ENCODE measurements around the gene PLB1.

PLB1 gene

DNA sequence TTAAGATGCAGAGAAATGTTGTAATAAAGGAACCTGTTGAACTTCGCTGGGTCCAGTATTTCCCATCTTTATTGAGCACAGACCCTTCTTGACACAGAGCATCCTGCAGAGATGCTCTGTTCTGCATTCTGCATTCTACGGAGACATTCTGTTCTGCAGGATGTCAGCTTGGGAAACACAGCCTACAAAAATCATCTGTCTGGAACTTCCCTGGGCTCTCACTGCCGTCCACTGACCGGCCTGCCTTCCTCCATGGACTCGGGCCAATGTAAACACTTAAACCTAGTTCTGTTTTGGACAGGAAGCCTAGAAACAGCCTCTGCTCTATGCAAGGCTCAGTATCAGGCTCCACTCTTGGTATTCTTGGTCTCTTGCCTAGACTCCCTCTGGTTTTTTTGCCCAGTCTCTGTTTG is 165.7 kb downstream of the PLB1 start:
- peak; percentile 43 for DNase-seq (ENCODE audit: low spot score)
- no peak for TF ChIP-seq CTCF (conservative IDR thresholded peaks at IDR 0.05; ENCODE audit: low read depth)
- CTCF ChIA-PET: interaction anchor here (0.6 kb wide), 1 partner anchor 9 kb away, joined by 3 read pairs; no protein-coding TSS in a partner anchor
- H3K27ac ChIP-seq: peak overlapping the region; percentile 92
- POLR2A ChIA-PET (ENCODE audit: low non-redundant PET): no interaction called here

- DNase-seq (ENCODE audit: low spot score): peak; percentile 60
- POLR2A ChIA-PET (ENCODE audit: low non-redundant PET): no interaction called here
- no peak for TF ChIP-seq CTCF (conservative IDR thresholded peaks at IDR 0.05; ENCODE audit: low read depth)
- H3K27ac ChIP-seq: peak overlapping the region; percentile 92
- CTCF ChIA-PET: no interaction called here
Observed at GRCh38 chr2:28662044-28662443, 166.2 kb downstream of the PLB1 start.

DNA sequence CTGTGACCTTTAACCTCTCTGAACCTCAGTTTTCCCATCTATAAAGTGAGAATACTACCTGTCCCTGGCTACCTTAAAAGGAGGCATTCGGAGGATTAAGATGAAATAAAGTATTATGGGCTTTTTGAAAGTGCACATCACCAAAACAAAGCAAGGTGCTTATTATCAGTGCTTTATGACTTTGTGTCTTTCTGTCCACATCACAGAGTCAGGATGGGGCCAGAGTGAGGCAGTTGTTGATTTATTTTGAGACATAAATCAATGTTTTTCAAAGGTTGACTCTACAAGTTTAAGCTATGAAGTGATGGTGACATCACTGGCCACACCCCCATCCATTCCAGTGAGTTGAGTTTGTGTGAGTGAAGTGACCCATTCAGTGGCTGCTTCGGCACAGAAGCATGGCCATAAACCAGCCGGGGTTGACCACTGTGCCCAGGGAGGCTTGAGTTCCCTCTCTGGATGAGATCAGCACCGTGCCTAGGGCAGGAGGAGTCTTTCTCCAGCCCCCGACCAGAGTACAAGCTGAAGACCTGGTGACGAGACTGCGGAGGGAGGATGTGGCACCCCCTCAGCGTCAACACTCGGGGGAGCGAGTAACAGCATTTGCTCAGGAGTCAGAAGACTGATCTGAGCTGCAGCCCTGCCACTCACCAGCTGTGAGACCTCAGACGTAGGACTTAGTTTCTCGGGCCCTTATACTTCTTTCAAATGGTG is 166.8 kb downstream of the PLB1 start:
- CTCF ChIA-PET: interaction anchor here (0.5 to 1.0 kb wide), 3 partner anchors 68 to 106 kb away, joined by 3 to 4 read pairs (median 3); no protein-coding TSS in a partner anchor
- no peak for DNase-seq (ENCODE audit: low spot score)
- peak overlapping the region; percentile 92 for H3K27ac ChIP-seq
- no peak for TF ChIP-seq CTCF (conservative IDR thresholded peaks at IDR 0.05; ENCODE audit: low read depth)
- POLR2A ChIA-PET (ENCODE audit: low non-redundant PET): no interaction called here

GRCh38 chr2:28663359-28663758 is 167.5 kb downstream of the PLB1 start:
- DNase-seq (ENCODE audit: low spot score): no peak
- TF ChIP-seq CTCF (conservative IDR thresholded peaks at IDR 0.05; ENCODE audit: low read depth): no peak
- ChIA-PET CTCF (interaction anchor here (0.5 to 1.0 kb wide), 3 partner anchors 68 to 105 kb away, joined by 3 to 4 read pairs (median 3); no protein-coding TSS in a partner anchor), POLR2A (ENCODE audit: low non-redundant PET) (no interaction called here)
- H3K27ac ChIP-seq: peak overlapping the region; percentile 92; the same call in 1 of the 2 replicates

DNA sequence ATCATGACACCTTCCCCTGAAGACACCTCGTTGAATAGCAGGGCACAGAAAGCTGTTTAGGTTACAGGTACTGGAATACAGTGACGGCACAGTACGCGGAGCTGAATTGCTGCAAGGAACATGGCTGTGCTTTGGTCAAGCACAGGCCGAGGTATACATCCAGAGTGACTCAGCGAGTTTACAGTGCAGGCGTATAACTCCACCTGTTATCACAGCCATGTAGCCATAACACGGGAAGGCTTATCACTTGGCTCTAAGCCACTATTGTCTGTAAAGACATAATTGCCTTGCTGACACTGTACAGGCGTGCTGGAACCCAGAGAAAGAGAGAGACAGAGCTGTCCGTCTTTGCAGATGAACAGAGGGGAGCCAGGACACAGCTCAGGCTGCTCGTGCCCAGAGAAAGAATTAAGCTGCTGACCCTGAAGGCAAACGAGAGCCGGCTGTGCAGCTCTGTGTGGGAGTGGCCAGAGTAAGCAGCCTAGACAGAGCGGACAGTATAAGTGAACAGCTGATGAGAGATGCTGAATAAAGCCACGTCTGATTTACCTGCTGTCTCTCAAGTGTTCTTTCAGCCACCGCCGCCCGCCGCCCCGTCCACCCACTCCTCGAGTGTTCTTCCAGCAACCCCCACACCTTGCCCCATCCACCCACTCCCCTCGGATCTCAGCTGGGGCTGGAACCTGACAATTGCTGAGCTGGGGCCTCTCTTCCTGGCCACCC is 168.4 kb downstream of the PLB1 start:
- CTCF ChIA-PET: interaction anchor here (0.8 to 1.0 kb wide), 2 partner anchors 70 to 90 kb away, joined by 4 to 5 read pairs; no protein-coding TSS in a partner anchor

More for the DNA sequence above, 168.4 kb downstream of the PLB1 start:
- H3K27ac ChIP-seq: peak overlapping the region; percentile 77
- no peak for TF ChIP-seq CTCF (conservative IDR thresholded peaks at IDR 0.05; ENCODE audit: low read depth)
- no peak for DNase-seq (ENCODE audit: low spot score)
- POLR2A ChIA-PET (ENCODE audit: low non-redundant PET): no interaction called here

Data from RWPE1 (cell line).